Measurements from ENCODE around the gene PTPA. TPM values are rescaled to one million over a fixed set of nuclear protein-coding genes. Genes with fewer than 3 reads are reported as not detected.
"Not testable (repeated sequence)": the region's sequence is repeated elsewhere in the genome, so short reads cannot be mapped to it uniquely, and the experiment has no call there.

Gene PTPA
- total and polyA plus RNA-seq, 8 donors, result 32.7 to 71.4 (median 43.3) TPM

DNA sequence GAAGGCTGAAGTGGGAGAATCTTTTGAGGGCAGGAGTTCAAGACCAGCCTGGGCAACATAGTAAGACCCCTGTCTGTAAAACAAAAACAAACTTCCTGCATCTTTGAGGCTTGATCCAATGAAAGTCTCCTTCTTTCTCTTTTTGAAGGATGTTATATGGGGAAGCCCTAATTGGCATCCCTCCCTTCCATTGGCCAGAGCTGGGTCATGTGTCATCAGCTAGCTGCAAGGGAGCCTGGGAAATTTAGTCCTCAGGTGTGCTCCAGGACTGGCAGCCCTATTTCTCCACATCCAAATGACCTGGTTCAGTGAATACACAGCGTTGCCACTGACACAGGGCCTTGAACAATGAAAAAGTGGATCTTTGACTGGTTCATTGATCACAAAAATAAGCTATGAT, 75.8 kb downstream of the PTPA start:
- no peaks in the 10 kb centered on the region for H3K4me1 ChIP-seq
- FAIRE-seq (no peak), ATAC-seq (no peak), DNase-seq (no peak)
- WGBS, 2 donors, result 54 to 75% methylated on average over 1 of the region's 1 CpG
- H3K9me3 ChIP-seq, result no peaks in the 10 kb centered on the region
- no peak overlapping the region for H3K4me3 ChIP-seq
- no peak overlapping the region for H3K27ac ChIP-seq
- no peaks in the 10 kb centered on the region for H3K27me3 ChIP-seq
- intact Hi-C loops (cut with DNase I), result no loop called here
- TF ChIP-seq, protein P1, sequence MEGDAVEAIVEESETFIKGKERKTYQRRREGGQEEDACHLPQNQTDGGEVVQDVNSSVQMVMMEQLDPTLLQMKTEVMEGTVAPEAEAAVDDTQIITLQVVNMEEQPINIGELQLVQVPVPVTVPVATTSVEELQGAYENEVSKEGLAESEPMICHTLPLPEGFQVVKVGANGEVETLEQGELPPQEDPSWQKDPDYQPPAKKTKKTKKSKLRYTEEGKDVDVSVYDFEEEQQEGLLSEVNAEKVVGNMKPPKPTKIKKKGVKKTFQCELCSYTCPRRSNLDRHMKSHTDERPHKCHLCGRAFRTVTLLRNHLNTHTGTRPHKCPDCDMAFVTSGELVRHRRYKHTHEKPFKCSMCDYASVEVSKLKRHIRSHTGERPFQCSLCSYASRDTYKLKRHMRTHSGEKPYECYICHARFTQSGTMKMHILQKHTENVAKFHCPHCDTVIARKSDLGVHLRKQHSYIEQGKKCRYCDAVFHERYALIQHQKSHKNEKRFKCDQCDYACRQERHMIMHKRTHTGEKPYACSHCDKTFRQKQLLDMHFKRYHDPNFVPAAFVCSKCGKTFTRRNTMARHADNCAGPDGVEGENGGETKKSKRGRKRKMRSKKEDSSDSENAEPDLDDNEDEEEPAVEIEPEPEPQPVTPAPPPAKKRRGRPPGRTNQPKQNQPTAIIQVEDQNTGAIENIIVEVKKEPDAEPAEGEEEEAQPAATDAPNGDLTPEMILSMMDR (IDR thresholded peaks at IDR 0.05), result no peak
- no peaks in the 10 kb centered on the region for H3K36me3 ChIP-seq

DNA sequence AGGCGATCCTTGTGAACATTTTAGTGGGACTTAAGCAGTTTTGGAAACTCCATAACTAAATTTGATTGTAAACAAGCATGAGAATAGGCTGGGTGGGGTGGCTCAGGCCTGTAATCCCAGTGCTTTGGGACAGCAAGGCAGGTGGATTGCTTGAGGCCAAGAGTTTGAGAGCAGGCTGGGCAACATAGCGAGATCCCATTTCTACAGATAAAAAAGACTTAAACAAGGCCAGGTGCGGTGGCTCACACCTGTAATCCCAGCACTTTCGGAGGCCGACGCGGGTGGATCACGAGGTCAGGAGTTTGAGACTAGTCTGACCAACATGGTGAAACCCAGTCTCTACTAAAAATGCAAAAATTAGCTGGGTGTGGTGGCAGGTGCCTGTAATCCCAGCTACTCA, 78.8 kb downstream of the PTPA start:
- ATAC-seq; H3K4me1 ChIP-seq; DNase-seq; FAIRE-seq; H3K27me3 ChIP-seq; intact Hi-C loops (cut with DNase I); H3K9me3 ChIP-seq; H3K36me3 ChIP-seq; H3K4me3 ChIP-seq; H3K27ac ChIP-seq: not testable (repeated sequence)
- 92 to 95% methylated on average over 8 of the region's 8 CpGs for WGBS, 2 donors

DNA sequence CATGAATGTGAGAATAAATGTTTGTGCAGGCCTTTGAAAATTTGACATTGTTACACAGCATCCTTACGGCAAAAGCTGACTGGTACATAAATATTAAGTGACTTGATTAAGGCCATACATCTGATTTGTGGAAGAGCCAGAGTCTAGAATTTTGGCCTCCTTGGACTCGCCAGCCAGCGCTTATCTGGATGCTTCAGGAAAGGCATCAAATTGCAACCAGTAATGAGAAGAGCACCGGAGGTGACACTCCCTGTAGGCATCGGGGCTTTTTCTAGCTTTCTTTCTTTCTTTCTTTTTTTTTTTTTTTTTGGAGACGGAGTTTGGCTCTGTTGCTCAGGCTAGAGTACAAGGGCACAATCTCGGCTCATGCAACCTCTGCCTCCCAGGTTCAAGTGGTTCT, 80.0 kb downstream of the PTPA start:
- Histone ChIP-seq H3K9me3 (no peaks in the 10 kb centered on the region), H3K36me3 (no peaks in the 10 kb centered on the region), H3K27ac (no peak overlapping the region), H3K4me1 (no peaks in the 10 kb centered on the region), H3K4me3 (no peak overlapping the region), H3K27me3 (no peaks in the 10 kb centered on the region)
- TF ChIP-seq, protein P1 (IDR thresholded peaks at IDR 0.05), result no peak
- 91 to 93% methylated on average over 7 of the region's 7 CpGs for WGBS, 2 donors
- no peak for DNase-seq
- FAIRE-seq, result no peak
- no peak for ATAC-seq
- intact Hi-C loops (cut with DNase I), result no loop called here

- TF ChIP-seq, protein P1 (IDR thresholded peaks at IDR 0.05), result no peak
- WGBS, 2 donors, result 66 to 73% methylated on average over 7 of the region's 7 CpGs
- Histone ChIP-seq H3K4me3 (no peak overlapping the region), H3K4me1 (no peaks in the 10 kb centered on the region), H3K27ac (no peak overlapping the region), H3K27me3 (no peaks in the 10 kb centered on the region), H3K36me3 (no peaks in the 10 kb centered on the region), H3K9me3 (no peaks in the 10 kb centered on the region)
- ATAC-seq (no peak), FAIRE-seq (no peak), DNase-seq (no peak)
- intact Hi-C loops (cut with DNase I), result no loop called here
These were observed 82.4 kb downstream of the PTPA start for GRCh38 chr9:129193655-129194054.

GRCh38 chr9:129194221-129194620, 83.0 kb downstream of the PTPA start:
- no peak for ATAC-seq
- Histone ChIP-seq H3K9me3 (no peaks in the 10 kb centered on the region), H3K4me3 (no peak overlapping the region), H3K27ac (no peak overlapping the region), H3K36me3 (no peaks in the 10 kb centered on the region), H3K4me1 (no peaks in the 10 kb centered on the region), H3K27me3 (no peaks in the 10 kb centered on the region)
- TF ChIP-seq, protein P1 (IDR thresholded peaks at IDR 0.05), result no peak
- intact Hi-C loops (cut with DNase I), result no loop called here
- DNase-seq, result no peak
- WGBS, 2 donors, result 55 to 60% methylated on average over 3 of the region's 3 CpGs
- no peak for FAIRE-seq

- Histone ChIP-seq H3K27me3 (no peaks in the 10 kb centered on the region), H3K4me3 (no peak overlapping the region), H3K27ac (no peak overlapping the region), H3K36me3 (no peaks in the 10 kb centered on the region), H3K9me3 (no peaks in the 10 kb centered on the region), H3K4me1 (no peaks in the 10 kb centered on the region)
- DNase-seq (no peak), ATAC-seq (no peak), FAIRE-seq (no peak)
- intact Hi-C loops (cut with DNase I), result no loop called here
- WGBS, 2 donors, result 81% methylated on average over 10 of the region's 10 CpGs
- TF ChIP-seq, protein P1 (IDR thresholded peaks at IDR 0.05), result no peak
These were observed 84.4 kb downstream of the PTPA start for GRCh38 chr9:129195606-129196005.

DNA sequence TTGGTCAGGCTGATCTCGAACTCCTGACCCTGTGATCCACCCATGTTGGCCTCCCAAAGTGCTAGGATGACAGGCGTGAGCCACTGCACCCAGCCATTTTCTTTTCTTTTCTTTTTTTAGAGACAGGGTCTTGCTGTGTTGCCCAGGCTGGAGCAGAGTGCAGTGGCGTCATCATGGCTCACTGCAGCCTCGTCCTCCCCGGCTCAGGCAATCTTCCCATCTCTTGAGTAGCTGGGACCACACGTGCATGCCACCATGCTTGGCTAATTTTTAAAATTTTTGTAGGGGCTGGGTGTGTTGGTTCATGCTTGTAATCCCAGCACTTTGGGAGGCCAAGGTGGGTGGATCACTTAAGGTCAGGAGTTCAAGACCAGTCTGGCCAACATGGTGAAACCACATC, 85.8 kb downstream of the PTPA start:
- ATAC-seq; FAIRE-seq; DNase-seq; H3K27ac ChIP-seq; H3K9me3 ChIP-seq; intact Hi-C loops (cut with DNase I); H3K27me3 ChIP-seq; H3K4me1 ChIP-seq; H3K36me3 ChIP-seq; H3K4me3 ChIP-seq: not testable (repeated sequence)
- WGBS, 2 donors, result 80 to 91% methylated on average over 6 of the region's 6 CpGs
